Muscle of leg (tissue), 11 donors: ENCODE data around the gene RFX8. TPM values are rescaled to one million over a fixed set of nuclear protein-coding genes. Genes with fewer than 3 reads are reported as not detected.
"Not testable (repeated sequence)": the region's sequence is repeated elsewhere in the genome, so short reads cannot be mapped to it uniquely, and the experiment has no call there.

Experiments
- DNase-seq: peaks from one replicate; pipeline ENCODE4 v3.0.0; 2013
- H3K27ac ChIP-seq: one replicate; pipeline ENCODE4 v1.5.1; 2013; ENCODE audit warnings: mild to moderate bottlenecking, low read length, control low read depth
- H3K27me3 ChIP-seq: one replicate; pipeline ENCODE4 v1.6.1; 2013; ENCODE audit warnings: low read length; ENCODE audit not compliant: control insufficient read depth, insufficient read depth
- H3K36me3 ChIP-seq: one replicate; pipeline ENCODE4 v1.6.1; 2013; ENCODE audit warnings: low read length; ENCODE audit not compliant: control insufficient read depth, insufficient read depth
- H3K4me1 ChIP-seq: one replicate; pipeline ENCODE4 v1.6.1; 2013; ENCODE audit warnings: low read length; ENCODE audit not compliant: control insufficient read depth, insufficient read depth
- H3K4me3 ChIP-seq: one replicate; pipeline ENCODE4 v1.5.1; 2013; ENCODE audit warnings: low read length, control low read depth
- H3K9me3 ChIP-seq: replicated peaks from 2 replicates; pipeline ENCODE4 v1.6.1; 2013; ENCODE audit warnings: low read depth, low read length; ENCODE audit not compliant: control insufficient read depth
- WGBS: methylation state at CpG from one replicate; pipeline ENCODE4 v1.1.5; 2013; ENCODE audit warnings: missing lambda C conversion rate; ENCODE audit not compliant: insufficient coverage; 5-methylcytosine and 5-hydroxymethylcytosine counted together
- polyA plus RNA-seq, 8 donors: library from polyadenylated mRNA; unstranded; fragments of 120-200 nt; gene quantifications; one replicate each; pipeline versions ENCODE4 v1.2.1 to v1.2.3, GENCODE V29; 2013; ENCODE audit warnings: inconsistent platforms in 1 of 8, low replicate concordance in 1 of 8; ENCODE audit not compliant: insufficient read length in 8 of 8, insufficient read depth in 1 of 8
- total RNA-seq: library from RNA; stranded (reverse); fragments of 120-200 nt; gene quantifications from one replicate; pipeline ENCODE4 v1.2.4, GENCODE V29; 2013

RFX8 gene
- total and polyA plus RNA-seq, 9 donors = 1.8 to 3.1 (median 2.2) TPM

DNA sequence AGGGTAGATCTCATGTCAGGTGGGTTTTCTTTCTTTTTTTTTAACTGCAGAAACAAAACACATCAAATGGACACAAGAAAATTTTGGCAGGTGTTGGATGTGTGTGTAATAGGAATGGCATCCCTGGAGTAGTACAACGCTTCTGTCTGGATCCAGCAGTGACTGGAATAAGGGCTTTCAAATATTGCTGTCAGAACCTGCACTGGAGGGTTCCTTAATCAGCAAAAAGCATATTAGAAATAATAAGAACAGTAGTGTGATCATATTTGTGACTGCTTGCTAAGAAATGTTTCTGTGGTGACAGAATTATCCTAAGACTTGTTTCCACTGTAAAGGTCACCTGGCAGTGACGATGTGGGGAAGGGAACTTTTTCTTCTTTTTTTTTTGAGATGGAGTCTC is 118.4 kb downstream of the RFX8 start:
- H3K27me3 ChIP-seq = no peaks in the 10 kb centered on the region
- DNase-seq = no peak
- H3K36me3 ChIP-seq = no peaks in the 10 kb centered on the region
- H3K4me3 ChIP-seq = no peak overlapping the region
- H3K4me1 ChIP-seq = no peaks in the 10 kb centered on the region
- no CpG with 5 or more reads among the region's 2 CpGs for WGBS
- no peaks in the 10 kb centered on the region for H3K9me3 ChIP-seq
- no peak overlapping the region for H3K27ac ChIP-seq

DNA sequence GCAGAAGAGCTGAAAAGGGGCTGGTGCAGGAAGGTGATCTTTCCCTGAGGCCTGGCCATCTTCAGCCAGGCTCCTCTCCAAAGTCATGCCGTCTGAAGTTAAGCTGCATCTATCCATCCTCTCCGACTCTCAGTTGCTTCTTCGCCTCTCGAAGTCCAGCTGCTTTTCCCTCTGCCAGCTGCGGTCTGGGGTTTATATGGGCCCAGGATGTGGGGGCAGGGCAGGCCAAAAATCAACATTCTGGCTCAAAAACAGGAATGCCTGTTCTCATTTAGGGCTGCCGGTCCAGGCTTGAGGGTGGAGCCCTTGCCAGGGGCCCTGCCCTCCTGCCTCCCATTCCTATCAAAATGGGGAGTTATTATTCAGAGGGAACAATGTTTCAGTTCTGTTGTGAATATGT is 118.9 kb downstream of the RFX8 start:
- no peaks in the 10 kb centered on the region for H3K36me3 ChIP-seq
- H3K9me3 ChIP-seq = no peaks in the 10 kb centered on the region
- no peaks in the 10 kb centered on the region for H3K27me3 ChIP-seq
- H3K4me1 ChIP-seq = no peaks in the 10 kb centered on the region
- DNase-seq = no peak
- WGBS = 61% methylated on average over 3 of the region's 6 CpGs
- no peak overlapping the region for H3K4me3 ChIP-seq
- H3K27ac ChIP-seq = no peak overlapping the region

DNA sequence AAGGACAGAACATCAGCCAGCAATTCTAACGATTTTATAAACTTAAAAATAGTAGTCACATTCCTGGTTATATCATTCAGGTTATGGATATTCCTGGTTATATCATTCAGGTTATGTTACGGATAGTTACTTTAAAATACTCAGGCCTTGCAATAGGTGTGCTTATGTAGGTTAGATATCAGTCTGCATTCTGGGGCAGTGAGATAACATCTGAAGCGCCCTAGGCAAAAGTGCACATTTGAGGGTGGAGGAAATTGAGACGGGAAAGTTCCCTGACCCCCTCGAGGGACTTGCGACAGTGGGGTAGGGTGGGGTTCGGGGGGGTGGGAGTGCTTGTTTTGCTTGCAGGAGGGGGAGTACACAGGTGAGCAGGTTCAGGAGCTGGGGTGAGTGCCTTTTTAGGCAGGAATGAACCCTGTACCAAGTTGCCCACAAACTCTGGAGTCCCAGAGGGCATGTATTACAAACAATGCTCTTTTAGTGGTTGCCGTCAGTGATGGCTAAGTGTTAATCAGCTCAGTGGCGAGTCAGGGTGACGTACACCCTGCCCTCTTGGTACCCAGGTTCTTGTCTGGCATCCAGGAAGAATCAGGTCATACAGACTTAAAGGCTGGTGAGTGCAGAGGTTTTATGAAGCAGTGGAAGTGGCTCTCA is 119.4 kb downstream of the RFX8 start:
- Histone ChIP-seq H3K9me3 (no peaks in the 10 kb centered on the region), H3K36me3 (no peaks in the 10 kb centered on the region), H3K27me3 (no peaks in the 10 kb centered on the region), H3K4me3 (no peak overlapping the region), H3K4me1 (no peaks in the 10 kb centered on the region), H3K27ac (no peak overlapping the region)
- DNase-seq = no peak
- WGBS = 92% methylated on average over 8 of the region's 10 CpGs

DNA sequence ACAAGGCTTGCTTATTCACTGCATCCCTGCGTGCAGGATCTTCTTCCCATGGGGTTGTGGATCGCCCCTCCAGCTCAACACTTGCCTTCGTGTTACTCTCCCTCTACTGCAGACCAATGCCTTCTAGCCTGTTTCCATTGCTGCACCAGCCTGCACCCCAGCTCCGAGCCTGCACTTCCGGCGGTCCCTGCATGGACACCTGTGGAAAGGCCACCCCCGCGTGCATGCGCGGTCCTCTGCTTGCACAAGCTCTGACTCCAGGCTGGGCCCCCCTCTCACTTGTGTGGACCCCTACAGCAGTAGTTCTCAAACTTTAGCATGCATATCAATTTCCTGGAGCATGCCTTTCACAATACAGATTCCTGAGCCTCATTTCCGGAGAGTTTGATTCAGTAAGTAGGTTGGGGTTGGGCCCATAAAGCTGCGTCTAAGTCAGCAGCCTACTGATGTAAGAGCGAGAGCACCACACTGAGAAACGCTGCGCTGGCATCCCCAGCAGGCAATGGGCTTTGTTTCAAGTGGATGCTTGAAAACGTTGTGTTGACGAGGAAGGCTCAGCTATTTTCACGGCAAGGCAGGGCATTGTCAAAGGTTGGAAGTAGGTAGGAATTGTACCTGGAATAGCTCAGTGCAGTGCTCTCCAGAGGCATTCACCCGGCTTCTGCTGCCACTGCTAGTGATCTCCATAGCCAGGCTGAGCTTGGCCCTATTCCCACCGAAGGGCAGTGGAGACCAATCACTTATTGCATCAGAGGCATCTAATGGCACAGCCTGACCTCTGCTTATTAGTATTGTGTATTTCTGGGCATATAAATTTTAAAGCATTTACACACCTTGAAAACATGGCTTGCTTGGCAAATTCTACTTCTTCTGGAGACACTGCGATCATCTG is 120.2 kb downstream of the RFX8 start:
- H3K4me3 ChIP-seq = no peak overlapping the region
- WGBS = 80% methylated on average over 17 of the region's 21 CpGs
- H3K27me3 ChIP-seq = no peaks in the 10 kb centered on the region
- no peak for DNase-seq
- no peaks in the 10 kb centered on the region for H3K36me3 ChIP-seq
- no peaks in the 10 kb centered on the region for H3K4me1 ChIP-seq
- no peak overlapping the region for H3K27ac ChIP-seq
- H3K9me3 ChIP-seq = no peaks in the 10 kb centered on the region

DNA sequence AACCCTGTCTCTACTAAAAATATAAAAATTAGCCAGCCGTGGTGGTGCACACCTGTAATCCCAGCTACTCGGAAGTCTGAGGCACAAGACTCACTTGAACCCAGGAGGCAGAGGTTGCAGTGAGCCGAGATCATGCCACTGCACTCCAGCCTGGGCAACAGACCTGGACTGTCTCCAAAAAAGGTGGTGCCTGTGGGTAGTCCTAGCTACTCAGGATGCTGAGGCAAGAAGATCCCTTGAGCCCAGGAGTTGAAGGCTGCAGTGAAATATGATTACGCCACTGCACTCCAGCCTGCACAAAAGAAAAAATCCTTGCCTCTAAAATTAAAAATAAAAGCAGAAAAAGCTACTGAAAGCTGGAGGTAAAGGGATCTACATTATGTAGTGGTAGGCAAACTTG is 122.3 kb downstream of the RFX8 start:
- H3K4me3 ChIP-seq, H3K36me3 ChIP-seq, H3K4me1 ChIP-seq, H3K27me3 ChIP-seq, H3K9me3 ChIP-seq, DNase-seq, H3K27ac ChIP-seq: not testable (repeated sequence)
- WGBS = 87% methylated on average over 3 of the region's 4 CpGs

DNA sequence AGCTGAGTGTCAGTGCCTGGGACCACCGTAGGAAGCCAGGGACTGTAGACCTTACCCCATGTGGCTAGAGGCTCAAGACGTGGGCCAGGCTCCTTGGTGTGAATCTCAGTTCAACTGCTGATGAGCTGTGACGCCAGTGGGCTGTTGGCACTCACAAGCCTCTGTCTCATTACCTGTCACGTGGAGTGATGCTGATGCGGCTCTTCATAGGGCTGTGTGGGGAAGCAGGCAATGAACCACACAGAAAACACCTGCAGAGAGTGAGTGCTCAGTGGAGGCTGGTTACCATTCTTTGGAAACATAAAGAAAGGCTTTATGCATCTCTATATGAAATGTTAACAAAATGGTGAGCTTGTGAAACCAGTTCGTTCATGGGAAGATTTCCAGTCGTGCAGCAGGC is 123.7 kb downstream of the RFX8 start:
- Histone ChIP-seq H3K27ac (no peak overlapping the region), H3K9me3 (no peaks in the 10 kb centered on the region), H3K27me3 (no peaks in the 10 kb centered on the region), H3K4me1 (no peaks in the 10 kb centered on the region), H3K36me3 (no peaks in the 10 kb centered on the region), H3K4me3 (no peak overlapping the region)
- 84% methylated on average over 7 of the region's 7 CpGs for WGBS
- DNase-seq = no peak

DNA sequence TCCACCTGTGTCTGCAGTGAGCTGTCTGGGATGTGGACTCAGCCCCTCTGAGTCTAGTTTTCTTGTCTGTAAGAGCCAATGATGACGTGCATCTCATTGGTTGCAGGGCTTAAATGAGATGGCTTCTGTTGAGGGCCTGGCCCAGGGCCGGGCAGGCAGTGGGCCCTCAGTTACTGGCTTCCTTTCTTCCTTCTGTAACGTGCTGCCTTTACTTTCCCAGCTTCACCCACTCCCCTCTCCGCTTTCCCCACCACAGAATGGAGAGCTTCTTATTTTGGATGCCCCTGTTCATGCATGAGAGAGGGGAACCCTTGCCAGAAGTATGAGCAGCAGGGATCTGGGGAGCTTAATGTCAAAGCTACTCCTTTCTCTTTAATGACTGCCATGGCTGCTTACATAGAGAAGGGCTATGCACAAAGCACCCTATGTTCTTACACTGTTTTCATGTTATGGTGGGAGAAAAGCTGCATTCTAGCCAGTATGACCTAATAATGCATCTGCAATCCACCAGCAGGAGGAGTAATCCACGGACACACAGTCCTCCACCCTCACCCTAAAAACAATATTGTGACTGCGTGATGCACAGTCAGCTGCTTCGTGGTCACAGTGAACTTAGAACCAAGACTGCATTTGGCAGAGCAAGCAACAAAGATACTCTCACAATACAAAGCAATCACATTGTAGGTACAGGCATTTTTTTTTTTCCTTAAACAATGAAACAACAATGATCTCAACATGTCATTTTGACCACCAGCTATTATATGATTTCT is 124.8 kb downstream of the RFX8 start:
- Histone ChIP-seq H3K27me3 (no peaks in the 10 kb centered on the region), H3K36me3 (no peaks in the 10 kb centered on the region), H3K4me1 (no peaks in the 10 kb centered on the region), H3K4me3 (no peak overlapping the region), H3K27ac (no peak overlapping the region), H3K9me3 (no peaks in the 10 kb centered on the region)
- 52% methylated on average over 5 of the region's 7 CpGs for WGBS
- peak; percentile 18 for DNase-seq

DNA sequence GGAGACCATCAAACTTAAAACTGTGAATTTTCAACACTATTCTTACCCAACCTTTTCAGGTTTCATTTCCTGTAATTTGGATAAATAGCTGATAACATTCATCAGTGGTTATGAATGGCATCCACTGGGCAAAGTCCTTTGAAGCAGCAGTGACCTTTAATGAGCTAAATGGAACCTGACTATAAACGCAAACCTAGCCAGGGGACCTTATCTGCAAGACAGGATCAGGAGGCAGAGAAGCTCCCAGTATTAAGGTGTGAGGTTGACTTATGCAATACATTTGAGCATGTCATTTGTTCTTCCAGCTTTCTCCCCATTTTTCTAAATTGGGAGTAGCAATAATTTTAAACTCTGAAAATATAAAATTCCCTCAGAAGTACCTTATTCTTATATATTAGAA is 126.0 kb downstream of the RFX8 start:
- no peak for DNase-seq
- no CpG with 5 or more reads among the region's 1 CpG for WGBS
- no peak overlapping the region for H3K4me3 ChIP-seq
- no peaks in the 10 kb centered on the region for H3K27me3 ChIP-seq
- H3K4me1 ChIP-seq = no peaks in the 10 kb centered on the region
- H3K27ac ChIP-seq = no peak overlapping the region
- H3K9me3 ChIP-seq = no peaks in the 10 kb centered on the region
- H3K36me3 ChIP-seq = no peaks in the 10 kb centered on the region
